NT2/D1 (cell line): Measurements from ENCODE around the gene INTS4.
"Not testable (repeated sequence)": the region's sequence is repeated elsewhere in the genome, so short reads cannot be mapped to it uniquely, and the experiment has no call there.

Experiments
- SUZ12 ChIP-seq: IDR thresholded peaks from 2 replicates; pipeline ENCODE4 v1.6.1; 2011; ENCODE audit not compliant: insufficient read length, insufficient read depth; ENCODE audit errors: extremely low read depth
- YY1 ChIP-seq: IDR thresholded peaks from 2 replicates; pipeline ENCODE4 v1.6.1; 2011; ENCODE audit not compliant: insufficient read length, insufficient read depth

GRCh38 chr11:78028423-78028822, 34.0 kb upstream of the INTS4 start:
- TF ChIP-seq YY1, SUZ12: not testable (repeated sequence)
